ENCODE results near the gene FAAH2.

GRCh38 chrX:57406149-57406548 is 119.6 kb downstream of the FAAH2 start:
- no peak for TF ChIP-seq RBM17 (IDR thresholded peaks at IDR 0.05; ENCODE audit: borderline replicate concordance, low read depth, low read length)
- no peak for TF ChIP-seq IRF9 (tag; IDR thresholded peaks at IDR 0.05)
- no peak for TF ChIP-seq GABPA (tag; conservative IDR thresholded peaks at IDR 0.05; ENCODE audit: low read depth)
- no peak for TF ChIP-seq ZBTB43 (CRISPR knock-in tag; IDR thresholded peaks at IDR 0.05)
- TF ChIP-seq CTCF (IDR thresholded peaks at IDR 0.05 in 2 of 3, conservative IDR thresholded peaks at IDR 0.05 in 1 of 3; ENCODE audit: insufficient read depth in 2 of 3, low read depth in 1 of 3, low read length in 3 of 3): no peak
- TF ChIP-seq ZNF124 (CRISPR knock-in tag; IDR thresholded peaks at IDR 0.05): no peak
- no peak for TF ChIP-seq ZFP36 (IDR thresholded peaks at IDR 0.05; ENCODE audit: low read depth, low read length, partially characterized antibody)
- no peak for TF ChIP-seq MYC (IDR thresholded peaks at IDR 0.05; ENCODE audit: low read depth, low read length)
- no peak for TF ChIP-seq MYC (CRISPR knock-in tag; IDR thresholded peaks at IDR 0.05; ENCODE audit: borderline replicate concordance, low read depth)
- no peak for TF ChIP-seq KDM1A (IDR thresholded peaks at IDR 0.05)

All from K562 (cell line).